Measurements from ENCODE around the gene LARP1.

LARP1 gene

GRCh38 chr5:154811239-154811638 is 56.1 kb downstream of the LARP1 start:
- Histone ChIP-seq H3K9ac (ENCODE audit: low read length) (no peak overlapping the region), H3K27me3 (ENCODE audit: insufficient read depth, low read length) (no peaks in the 10 kb centered on the region), H2BK12ac (ENCODE audit: low read length) (no peak overlapping the region), H3K79me1 (ENCODE audit: low read length) (no peaks in the 10 kb centered on the region), H4K8ac (ENCODE audit: low read depth, low read length) (no peak overlapping the region), H3K18ac (ENCODE audit: low read length) (no peak overlapping the region), H3K9me3 (ENCODE audit: insufficient read depth, low read depth, low read length) (no peaks in the 10 kb centered on the region), H3K79me2 (ENCODE audit: control insufficient read depth, insufficient read depth, low read length, poor library complexity) (no peaks in the 10 kb centered on the region), H4K91ac (ENCODE audit: low read depth, low read length) (no peak overlapping the region), H3K27ac (ENCODE audit: low read depth, low read length) (no peak overlapping the region), H3K23ac (ENCODE audit: low read length) (no peak overlapping the region), H2AFZ (ENCODE audit: insufficient read depth, low read length, poor library complexity) (no peak overlapping the region), H4K12ac (ENCODE audit: low read depth, low read length) (no peak overlapping the region), H2AK5ac (ENCODE audit: low read length) (no peak overlapping the region), H3K4me2 (ENCODE audit: low read length) (no peak overlapping the region), H3K14ac (ENCODE audit: low read length) (no peak overlapping the region), H3K4me1 (ENCODE audit: control insufficient read depth in 1 of 2, insufficient read depth in 2 of 2, low read length in 2 of 2) (no peaks in the 10 kb centered on the region), H3K4ac (ENCODE audit: low read depth, low read length) (no peak overlapping the region), H3K4me3 (ENCODE audit: low read depth, low read length) (no peak overlapping the region), H3K36me3 (ENCODE audit: control insufficient read depth in 1 of 2, insufficient read depth in 2 of 2, low read length in 2 of 2) (peaks cover 51 to 60% of the 10 kb centered on the region in 2 experiments), H2BK120ac (ENCODE audit: insufficient read depth, low read length, poor library complexity) (no peak overlapping the region), H2BK5ac (ENCODE audit: low read depth, low read length, poor library complexity) (no peak overlapping the region)
- no CpG with 5 or more reads among the region's 7 CpGs for WGBS (ENCODE audit: extremely low coverage, insufficient coverage, insufficient read length)
- no peak for DNase-seq

- Histone ChIP-seq H3K79me2 (ENCODE audit: control insufficient read depth, insufficient read depth, low read length, poor library complexity) (no peaks in the 10 kb centered on the region), H4K8ac (ENCODE audit: low read depth, low read length) (no peak overlapping the region), H3K4me3 (ENCODE audit: low read depth, low read length) (no peak overlapping the region), H3K79me1 (ENCODE audit: low read length) (no peaks in the 10 kb centered on the region), H3K4me2 (ENCODE audit: low read length) (no peak overlapping the region), H3K27ac (ENCODE audit: low read depth, low read length) (no peak overlapping the region), H2AK5ac (ENCODE audit: low read length) (no peak overlapping the region), H2BK120ac (ENCODE audit: insufficient read depth, low read length, poor library complexity) (no peak overlapping the region), H3K23ac (ENCODE audit: low read length) (no peak overlapping the region), H3K4me1 (ENCODE audit: control insufficient read depth in 1 of 2, insufficient read depth in 2 of 2, low read length in 2 of 2) (no peaks in the 10 kb centered on the region), H2BK5ac (ENCODE audit: low read depth, low read length, poor library complexity) (no peak overlapping the region), H3K27me3 (ENCODE audit: insufficient read depth, low read length) (no peaks in the 10 kb centered on the region), H2BK12ac (ENCODE audit: low read length) (no peak overlapping the region), H4K12ac (ENCODE audit: low read depth, low read length) (no peak overlapping the region), H3K14ac (ENCODE audit: low read length) (no peak overlapping the region), H3K9me3 (ENCODE audit: insufficient read depth, low read depth, low read length) (no peaks in the 10 kb centered on the region), H3K9ac (ENCODE audit: low read length) (no peak overlapping the region), H3K4ac (ENCODE audit: low read depth, low read length) (no peak overlapping the region), H4K91ac (ENCODE audit: low read depth, low read length) (no peak overlapping the region), H3K18ac (ENCODE audit: low read length) (no peak overlapping the region), H3K36me3 (ENCODE audit: control insufficient read depth in 1 of 2, insufficient read depth in 2 of 2, low read length in 2 of 2) (peaks cover 56 to 65% of the 10 kb centered on the region in 2 experiments), H2AFZ (ENCODE audit: insufficient read depth, low read length, poor library complexity) (no peak overlapping the region)
- peak; percentile 22 to 71 for DNase-seq
- WGBS (ENCODE audit: extremely low coverage, insufficient coverage, insufficient read length): no CpG with 5 or more reads among the region's 3 CpGs
These were observed 56.7 kb downstream of the LARP1 start for GRCh38 chr5:154811653-154812465.

- H3K4me3 ChIP-seq (ENCODE audit: low read depth, low read length): no peak overlapping the region
- no peak overlapping the region for H3K23ac ChIP-seq (ENCODE audit: low read length)
- no peak overlapping the region for H4K8ac ChIP-seq (ENCODE audit: low read depth, low read length)
- H2AK5ac ChIP-seq (ENCODE audit: low read length): no peak overlapping the region
- no peak overlapping the region for H3K18ac ChIP-seq (ENCODE audit: low read length)
- no peak overlapping the region for H3K9ac ChIP-seq (ENCODE audit: low read length)
- DNase-seq: no peak
- no peak overlapping the region for H3K4ac ChIP-seq (ENCODE audit: low read depth, low read length)
- no peak overlapping the region for H4K91ac ChIP-seq (ENCODE audit: low read depth, low read length)
- H3K14ac ChIP-seq (ENCODE audit: low read length): no peak overlapping the region
- no peaks in the 10 kb centered on the region for H3K27me3 ChIP-seq (ENCODE audit: insufficient read depth, low read length)
- no CpG with 5 or more reads among the region's 4 CpGs for WGBS (ENCODE audit: extremely low coverage, insufficient coverage, insufficient read length)
- H3K4me1 ChIP-seq (ENCODE audit: control insufficient read depth in 1 of 2, insufficient read depth in 2 of 2, low read length in 2 of 2): no peaks in the 10 kb centered on the region
- H3K4me2 ChIP-seq (ENCODE audit: low read length): no peak overlapping the region
- H2AFZ ChIP-seq (ENCODE audit: insufficient read depth, low read length, poor library complexity): no peak overlapping the region
- no peak overlapping the region for H2BK12ac ChIP-seq (ENCODE audit: low read length)
- no peak overlapping the region for H2BK120ac ChIP-seq (ENCODE audit: insufficient read depth, low read length, poor library complexity)
- no peak overlapping the region for H3K27ac ChIP-seq (ENCODE audit: low read depth, low read length)
- no peaks in the 10 kb centered on the region for H3K79me1 ChIP-seq (ENCODE audit: low read length)
- H3K79me2 ChIP-seq (ENCODE audit: control insufficient read depth, insufficient read depth, low read length, poor library complexity): no peaks in the 10 kb centered on the region
- no peak overlapping the region for H4K12ac ChIP-seq (ENCODE audit: low read depth, low read length)
- no peak overlapping the region for H2BK5ac ChIP-seq (ENCODE audit: low read depth, low read length, poor library complexity)
- no peaks in the 10 kb centered on the region for H3K9me3 ChIP-seq (ENCODE audit: insufficient read depth, low read depth, low read length)
- peaks cover 59 to 70% of the 10 kb centered on the region in 2 experiments for H3K36me3 ChIP-seq (ENCODE audit: control insufficient read depth in 1 of 2, insufficient read depth in 2 of 2, low read length in 2 of 2)
These were observed 58.0 kb downstream of the LARP1 start for GRCh38 chr5:154813158-154813557.

GRCh38 chr5:154813736-154814135 is 58.6 kb downstream of the LARP1 start:
- no CpG with 5 or more reads among the region's 10 CpGs for WGBS (ENCODE audit: extremely low coverage, insufficient coverage, insufficient read length)
- peaks cover 55 to 68% of the 10 kb centered on the region in 2 experiments for H3K36me3 ChIP-seq (ENCODE audit: control insufficient read depth in 1 of 2, insufficient read depth in 2 of 2, low read length in 2 of 2)
- no peak overlapping the region for H3K4ac ChIP-seq (ENCODE audit: low read depth, low read length)
- H3K14ac ChIP-seq (ENCODE audit: low read length): no peak overlapping the region
- no peak overlapping the region for H4K12ac ChIP-seq (ENCODE audit: low read depth, low read length)
- no peak for DNase-seq
- no peaks in the 10 kb centered on the region for H3K27me3 ChIP-seq (ENCODE audit: insufficient read depth, low read length)
- no peak overlapping the region for H3K9ac ChIP-seq (ENCODE audit: low read length)
- H4K91ac ChIP-seq (ENCODE audit: low read depth, low read length): no peak overlapping the region
- H3K79me1 ChIP-seq (ENCODE audit: low read length): no peaks in the 10 kb centered on the region
- H4K8ac ChIP-seq (ENCODE audit: low read depth, low read length): no peak overlapping the region
- H3K4me1 ChIP-seq (ENCODE audit: control insufficient read depth in 1 of 2, insufficient read depth in 2 of 2, low read length in 2 of 2): no peaks in the 10 kb centered on the region
- H3K9me3 ChIP-seq (ENCODE audit: insufficient read depth, low read depth, low read length): no peaks in the 10 kb centered on the region
- H3K23ac ChIP-seq (ENCODE audit: low read length): no peak overlapping the region
- no peak overlapping the region for H2BK120ac ChIP-seq (ENCODE audit: insufficient read depth, low read length, poor library complexity)
- H3K79me2 ChIP-seq (ENCODE audit: control insufficient read depth, insufficient read depth, low read length, poor library complexity): no peaks in the 10 kb centered on the region
- H3K18ac ChIP-seq (ENCODE audit: low read length): no peak overlapping the region
- no peak overlapping the region for H3K27ac ChIP-seq (ENCODE audit: low read depth, low read length)
- H2BK5ac ChIP-seq (ENCODE audit: low read depth, low read length, poor library complexity): no peak overlapping the region
- H2AFZ ChIP-seq (ENCODE audit: insufficient read depth, low read length, poor library complexity): no peak overlapping the region
- no peak overlapping the region for H3K4me2 ChIP-seq (ENCODE audit: low read length)
- H2BK12ac ChIP-seq (ENCODE audit: low read length): no peak overlapping the region
- H3K4me3 ChIP-seq (ENCODE audit: low read depth, low read length): no peak overlapping the region
- no peak overlapping the region for H2AK5ac ChIP-seq (ENCODE audit: low read length)
